HEK293 (cell line): Measurements from ENCODE around the gene BIVM.

Experiments
- ZBTB1 ChIP-seq: fragments of 450-650 bp; formaldehyde crosslinking; IDR thresholded peaks from 2 replicates; pipeline ENCODE4 v1.5.1; 2016; ENCODE audit warnings: missing biosample characterization, missing genetic modification characterization
- ZNF175 ChIP-seq: fragments of 450-650 bp; formaldehyde crosslinking; IDR thresholded peaks from 2 replicates; pipeline ENCODE4 v1.5.1; 2016; ENCODE audit warnings: missing biosample characterization, missing genetic modification characterization
- ZNF19 ChIP-seq: fragments of 450-650 bp; formaldehyde crosslinking; IDR thresholded peaks from 2 replicates; pipeline ENCODE4; 2016; ENCODE audit warnings: missing biosample characterization, missing genetic modification characterization, low read depth
- TF ChIP-seq, protein P1 (sequence below): fragments of 450-650 bp; formaldehyde crosslinking; IDR thresholded peaks from 2 replicates; pipeline ENCODE4 v1.5.1; 2017; ENCODE audit warnings: missing biosample characterization, mild to moderate bottlenecking, missing genetic modification characterization, moderate library complexity
- TF ChIP-seq, protein P2 (sequence below): fragments of 450-650 bp; formaldehyde crosslinking; IDR thresholded peaks from 2 replicates; pipeline ENCODE4 v1.5.1; 2016; ENCODE audit warnings: missing biosample characterization, missing genetic modification characterization

DNA sequence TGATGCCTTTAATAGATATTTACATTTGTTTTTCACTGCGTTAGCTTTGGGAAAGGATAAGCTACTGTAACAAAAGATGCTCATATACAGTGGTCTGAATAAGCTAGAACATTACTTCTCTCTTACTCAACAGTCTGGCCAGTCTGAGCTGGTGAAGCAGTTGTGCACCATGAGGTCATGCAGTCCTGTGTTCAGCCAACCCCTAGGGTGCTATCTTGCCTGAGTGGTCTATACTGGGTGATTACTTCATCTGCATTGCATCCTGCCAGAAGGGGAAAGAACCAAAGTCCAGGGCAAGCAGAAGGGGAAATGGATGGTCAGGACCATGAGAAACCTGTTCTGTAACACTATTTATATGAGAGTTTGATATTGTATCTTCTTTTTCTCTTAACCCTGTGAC lies 78.4 kb downstream of the BIVM start:
- TF ChIP-seq, protein P1, sequence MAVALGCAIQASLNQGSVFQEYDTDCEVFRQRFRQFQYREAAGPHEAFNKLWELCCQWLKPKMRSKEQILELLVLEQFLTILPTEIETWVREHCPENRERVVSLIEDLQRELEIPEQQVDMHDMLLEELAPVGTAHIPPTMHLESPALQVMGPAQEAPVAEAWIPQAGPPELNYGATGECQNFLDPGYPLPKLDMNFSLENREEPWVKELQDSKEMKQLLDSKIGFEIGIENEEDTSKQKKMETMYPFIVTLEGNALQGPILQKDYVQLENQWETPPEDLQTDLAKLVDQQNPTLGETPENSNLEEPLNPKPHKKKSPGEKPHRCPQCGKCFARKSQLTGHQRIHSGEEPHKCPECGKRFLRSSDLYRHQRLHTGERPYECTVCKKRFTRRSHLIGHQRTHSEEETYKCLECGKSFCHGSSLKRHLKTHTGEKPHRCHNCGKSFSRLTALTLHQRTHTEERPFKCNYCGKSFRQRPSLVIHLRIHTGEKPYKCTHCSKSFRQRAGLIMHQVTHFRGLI = no peak
- TF ChIP-seq ZNF19 (tag by site-specific recombination) = no peak
- TF ChIP-seq, protein P2, sequence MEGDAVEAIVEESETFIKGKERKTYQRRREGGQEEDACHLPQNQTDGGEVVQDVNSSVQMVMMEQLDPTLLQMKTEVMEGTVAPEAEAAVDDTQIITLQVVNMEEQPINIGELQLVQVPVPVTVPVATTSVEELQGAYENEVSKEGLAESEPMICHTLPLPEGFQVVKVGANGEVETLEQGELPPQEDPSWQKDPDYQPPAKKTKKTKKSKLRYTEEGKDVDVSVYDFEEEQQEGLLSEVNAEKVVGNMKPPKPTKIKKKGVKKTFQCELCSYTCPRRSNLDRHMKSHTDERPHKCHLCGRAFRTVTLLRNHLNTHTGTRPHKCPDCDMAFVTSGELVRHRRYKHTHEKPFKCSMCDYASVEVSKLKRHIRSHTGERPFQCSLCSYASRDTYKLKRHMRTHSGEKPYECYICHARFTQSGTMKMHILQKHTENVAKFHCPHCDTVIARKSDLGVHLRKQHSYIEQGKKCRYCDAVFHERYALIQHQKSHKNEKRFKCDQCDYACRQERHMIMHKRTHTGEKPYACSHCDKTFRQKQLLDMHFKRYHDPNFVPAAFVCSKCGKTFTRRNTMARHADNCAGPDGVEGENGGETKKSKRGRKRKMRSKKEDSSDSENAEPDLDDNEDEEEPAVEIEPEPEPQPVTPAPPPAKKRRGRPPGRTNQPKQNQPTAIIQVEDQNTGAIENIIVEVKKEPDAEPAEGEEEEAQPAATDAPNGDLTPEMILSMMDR = no peak
- no peak for TF ChIP-seq ZBTB1
- TF ChIP-seq ZNF175 = no peak
